HEK293T (cell line): ENCODE data around the gene ZZZ3.

Experiments used
- ARNT ChIP-seq: fragments of 450-650 bp; IDR thresholded peaks from 2 replicates; pipeline ENCODE4 v1.6.1; 2017; ENCODE audit warnings: mild to moderate bottlenecking
- BHLHE40 ChIP-seq: fragments of 450-650 bp; IDR thresholded peaks from 2 replicates; pipeline ENCODE4 v1.6.1; 2016; ENCODE audit warnings: mild to moderate bottlenecking, moderate library complexity, borderline replicate concordance
- CTBP1 ChIP-seq: fragments of 450-650 bp; IDR thresholded peaks from 2 replicates; pipeline ENCODE4 v1.6.1; 2016; ENCODE audit warnings: borderline replicate concordance
- FOXA1 ChIP-seq: fragments of 450-650 bp; IDR thresholded peaks from 2 replicates; pipeline ENCODE4 v1.6.1; 2016; ENCODE audit warnings: mild to moderate bottlenecking
- FOXK2 ChIP-seq: fragments of 450-650 bp; IDR thresholded peaks from 2 replicates; pipeline ENCODE4 v1.6.1; 2016; ENCODE audit warnings: mild to moderate bottlenecking
- FOXM1 ChIP-seq: fragments of 450-650 bp; IDR thresholded peaks from 2 replicates; pipeline ENCODE4 v1.6.1; 2017; ENCODE audit warnings: mild to moderate bottlenecking, borderline replicate concordance
- L3MBTL2 ChIP-seq: fragments of 450-650 bp; conservative IDR thresholded peaks from 2 replicates; pipeline ENCODE4 v1.6.1; 2016; ENCODE audit warnings: mild to moderate bottlenecking
- LEF1 ChIP-seq: fragments of 450-650 bp; IDR thresholded peaks from 2 replicates; pipeline ENCODE4 v1.6.1; 2017; ENCODE audit warnings: mild to moderate bottlenecking, borderline replicate concordance
- NFRKB ChIP-seq: fragments of 450-650 bp; IDR thresholded peaks from 2 replicates; pipeline ENCODE4 v1.6.1; 2016; ENCODE audit warnings: mild to moderate bottlenecking, moderate library complexity
- PKNOX1 ChIP-seq: fragments of 450-650 bp; IDR thresholded peaks from 2 replicates; pipeline ENCODE4 v1.6.1; 2016
- SP1 ChIP-seq: fragments of 450-650 bp; IDR thresholded peaks from 2 replicates; pipeline ENCODE4 v1.6.1; 2017
- SUZ12 ChIP-seq: fragments of 450-650 bp; IDR thresholded peaks from 2 replicates; pipeline ENCODE4 v1.6.1; 2016; ENCODE audit warnings: mild to moderate bottlenecking
- TARDBP ChIP-seq: fragments of 450-650 bp; IDR thresholded peaks from 2 replicates; pipeline ENCODE4 v1.6.1; 2016

GRCh38 chr1:77718181-77718580, 35.7 kb upstream of the ZZZ3 start:
- no peak for TF ChIP-seq FOXA1
- no peak for TF ChIP-seq BHLHE40
- TF ChIP-seq NFRKB: no peak
- TF ChIP-seq L3MBTL2: no peak
- no peak for TF ChIP-seq PKNOX1
- TF ChIP-seq LEF1: no peak
- no peak for TF ChIP-seq TARDBP
- TF ChIP-seq CTBP1: no peak
- no peak for TF ChIP-seq SUZ12
- TF ChIP-seq SP1: no peak
- TF ChIP-seq ARNT: no peak
- no peak for TF ChIP-seq FOXM1
- no peak for TF ChIP-seq FOXK2
